Kidney epithelial cell (primary cell): ENCODE results near the gene SPATA3. TPM values are rescaled to one million over a fixed set of nuclear protein-coding genes. Genes with fewer than 3 reads are reported as not detected.

Source experiments
- DNase-seq: peaks from one replicate; pipeline ENCODE4 v3.0.0-alpha.2; 2010; ENCODE audit warnings: low read depth
- H3K27me3 ChIP-seq: 2 replicates; pipeline ENCODE4 v1.6.0; 2011; ENCODE audit warnings: low read length; ENCODE audit not compliant: control insufficient read depth, insufficient read depth
- H3K36me3 ChIP-seq: 2 replicates; pipeline ENCODE4 v1.5.1; 2011; ENCODE audit warnings: low read length; ENCODE audit not compliant: control insufficient read depth, insufficient read depth
- H3K4me3 ChIP-seq: 2 replicates; pipeline ENCODE4 v1.5.1; 2011; ENCODE audit warnings: low read depth, mild to moderate bottlenecking, control low read depth, low read length
- CTCF ChIP-seq: IDR thresholded peaks from 2 replicates; pipeline ENCODE4 v1.5.1; 2011; ENCODE audit warnings: mild to moderate bottlenecking, moderate library complexity, low read length, control low read depth, inconsistent platforms; ENCODE audit not compliant: insufficient read depth, poor library complexity, severe bottlenecking
- total RNA-seq: library from RNA; depleted of rRNA; stranded (reverse); fragments of >200 nt; gene quantifications from 2 replicates; pipeline ENCODE4 v1.2.3, GENCODE V29; 2015

The SPATA3 gene
- total RNA-seq, 1 donor from 2014 or later = not detected

- TF ChIP-seq CTCF = no peak
- no peak for DNase-seq
- no peaks in the 10 kb centered on the region for H3K36me3 ChIP-seq
These were observed 38.8 kb upstream of the SPATA3 start for GRCh38 chr2:230956827-230957755.

GRCh38 chr2:230957756-230958391, 38.0 kb upstream of the SPATA3 start:
- Histone ChIP-seq H3K36me3 (no peaks in the 10 kb centered on the region), H3K4me3 (peak overlapping the region; percentile 29), H3K27me3 (no peaks in the 10 kb centered on the region)
- no peak for DNase-seq
- TF ChIP-seq CTCF = no peak

More at GRCh38 chr2:230956827-230957755, 38.8 kb upstream of the SPATA3 start:
- Histone ChIP-seq H3K27me3 (peaks cover 3% of the 10 kb centered on the region), H3K4me3 (peak overlapping the region; percentile 29)

- no peak for DNase-seq
- H3K27me3 ChIP-seq = no peaks in the 10 kb centered on the region
These were observed 36.8 kb upstream of the SPATA3 start for GRCh38 chr2:230958820-230959756.

GRCh38 chr2:230960026-230960425, 35.9 kb upstream of the SPATA3 start:
- Histone ChIP-seq H3K4me3 (no peak overlapping the region), H3K36me3 (no peaks in the 10 kb centered on the region), H3K27me3 (no peaks in the 10 kb centered on the region)
- TF ChIP-seq CTCF = no peak
- no peak for DNase-seq

More at GRCh38 chr2:230958820-230959756, 36.8 kb upstream of the SPATA3 start:
- H3K36me3 ChIP-seq = no peaks in the 10 kb centered on the region
- TF ChIP-seq CTCF = no peak
- H3K4me3 ChIP-seq = no peak overlapping the region

GRCh38 chr2:230961091-230961491, 34.8 kb upstream of the SPATA3 start:
- Histone ChIP-seq H3K36me3 (no peaks in the 10 kb centered on the region), H3K4me3 (no peak overlapping the region), H3K27me3 (no peaks in the 10 kb centered on the region)
- DNase-seq = no peak
- TF ChIP-seq CTCF = no peak
